Measurements from ENCODE around the gene PAK6.

PAK6 gene

DNA sequence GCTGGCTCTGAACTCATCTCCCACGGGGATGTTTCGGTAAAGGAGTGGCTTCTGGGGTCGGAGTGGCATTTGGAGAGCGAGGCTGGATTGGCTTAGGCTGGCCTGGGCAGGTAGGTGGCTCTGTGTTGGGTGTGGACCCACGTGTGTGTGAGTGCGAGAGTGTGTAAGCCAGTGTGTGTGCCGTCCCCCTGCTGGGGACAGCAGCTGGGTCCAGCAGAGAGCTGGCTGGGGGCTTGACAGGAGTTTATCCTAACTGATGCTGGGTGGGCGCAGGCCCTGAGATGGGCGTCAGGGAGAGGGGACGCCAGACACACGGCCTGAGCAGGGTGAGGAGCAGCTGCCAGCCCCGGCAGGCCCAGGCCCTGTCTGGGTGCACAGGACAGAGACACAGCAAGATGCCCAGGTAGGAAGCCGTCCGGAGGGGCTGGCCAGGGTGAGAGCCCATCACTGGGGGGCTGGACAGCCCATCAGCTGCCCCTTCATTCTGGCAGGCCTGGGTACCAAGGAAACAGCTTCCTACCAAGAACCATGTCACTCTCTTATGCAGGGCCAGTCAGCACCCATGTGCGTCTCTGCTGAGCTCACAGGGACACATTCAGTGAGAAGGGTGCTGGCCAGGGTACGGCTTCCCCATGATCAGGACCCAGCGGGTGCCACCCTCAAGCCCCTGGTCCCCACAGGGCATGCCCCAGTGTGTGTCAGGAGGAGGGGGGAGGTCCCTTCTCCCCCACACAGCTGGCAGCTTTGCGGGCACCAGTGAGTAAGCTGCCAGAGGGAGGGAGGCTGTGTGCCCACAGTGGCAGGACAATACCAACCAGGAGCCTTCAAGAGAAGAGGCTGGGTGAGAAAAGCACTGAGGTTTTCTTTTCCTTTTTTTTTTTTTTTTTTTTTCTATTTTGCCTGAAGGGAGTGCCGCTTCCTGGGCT, 1.1 kb downstream of the PAK6 start:
- TF ChIP-seq, protein P1, sequence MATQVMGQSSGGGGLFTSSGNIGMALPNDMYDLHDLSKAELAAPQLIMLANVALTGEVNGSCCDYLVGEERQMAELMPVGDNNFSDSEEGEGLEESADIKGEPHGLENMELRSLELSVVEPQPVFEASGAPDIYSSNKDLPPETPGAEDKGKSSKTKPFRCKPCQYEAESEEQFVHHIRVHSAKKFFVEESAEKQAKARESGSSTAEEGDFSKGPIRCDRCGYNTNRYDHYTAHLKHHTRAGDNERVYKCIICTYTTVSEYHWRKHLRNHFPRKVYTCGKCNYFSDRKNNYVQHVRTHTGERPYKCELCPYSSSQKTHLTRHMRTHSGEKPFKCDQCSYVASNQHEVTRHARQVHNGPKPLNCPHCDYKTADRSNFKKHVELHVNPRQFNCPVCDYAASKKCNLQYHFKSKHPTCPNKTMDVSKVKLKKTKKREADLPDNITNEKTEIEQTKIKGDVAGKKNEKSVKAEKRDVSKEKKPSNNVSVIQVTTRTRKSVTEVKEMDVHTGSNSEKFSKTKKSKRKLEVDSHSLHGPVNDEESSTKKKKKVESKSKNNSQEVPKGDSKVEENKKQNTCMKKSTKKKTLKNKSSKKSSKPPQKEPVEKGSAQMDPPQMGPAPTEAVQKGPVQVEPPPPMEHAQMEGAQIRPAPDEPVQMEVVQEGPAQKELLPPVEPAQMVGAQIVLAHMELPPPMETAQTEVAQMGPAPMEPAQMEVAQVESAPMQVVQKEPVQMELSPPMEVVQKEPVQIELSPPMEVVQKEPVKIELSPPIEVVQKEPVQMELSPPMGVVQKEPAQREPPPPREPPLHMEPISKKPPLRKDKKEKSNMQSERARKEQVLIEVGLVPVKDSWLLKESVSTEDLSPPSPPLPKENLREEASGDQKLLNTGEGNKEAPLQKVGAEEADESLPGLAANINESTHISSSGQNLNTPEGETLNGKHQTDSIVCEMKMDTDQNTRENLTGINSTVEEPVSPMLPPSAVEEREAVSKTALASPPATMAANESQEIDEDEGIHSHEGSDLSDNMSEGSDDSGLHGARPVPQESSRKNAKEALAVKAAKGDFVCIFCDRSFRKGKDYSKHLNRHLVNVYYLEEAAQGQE (IDR thresholded peaks at IDR 0.05; ENCODE audit: insufficient read depth in 1 of 2, low read depth in 2 of 2, low read length in 2 of 2), result no peak
- TF ChIP-seq TAF1 (IDR thresholded peaks at IDR 0.05; ENCODE audit: borderline replicate concordance, insufficient read depth, low read length) (no peak), POLR2AphosphoS5 (IDR thresholded peaks at IDR 0.05; ENCODE audit: low read depth, low read length) (no peak), SIN3A (IDR thresholded peaks at IDR 0.05; ENCODE audit: borderline replicate concordance, insufficient read depth, low read length) (no peak), FOXP2 (optimal IDR thresholded peaks at IDR 0.05; ENCODE audit: borderline replicate concordance, extremely low read depth, extremely low read length, insufficient read depth) (no peak)

DNA sequence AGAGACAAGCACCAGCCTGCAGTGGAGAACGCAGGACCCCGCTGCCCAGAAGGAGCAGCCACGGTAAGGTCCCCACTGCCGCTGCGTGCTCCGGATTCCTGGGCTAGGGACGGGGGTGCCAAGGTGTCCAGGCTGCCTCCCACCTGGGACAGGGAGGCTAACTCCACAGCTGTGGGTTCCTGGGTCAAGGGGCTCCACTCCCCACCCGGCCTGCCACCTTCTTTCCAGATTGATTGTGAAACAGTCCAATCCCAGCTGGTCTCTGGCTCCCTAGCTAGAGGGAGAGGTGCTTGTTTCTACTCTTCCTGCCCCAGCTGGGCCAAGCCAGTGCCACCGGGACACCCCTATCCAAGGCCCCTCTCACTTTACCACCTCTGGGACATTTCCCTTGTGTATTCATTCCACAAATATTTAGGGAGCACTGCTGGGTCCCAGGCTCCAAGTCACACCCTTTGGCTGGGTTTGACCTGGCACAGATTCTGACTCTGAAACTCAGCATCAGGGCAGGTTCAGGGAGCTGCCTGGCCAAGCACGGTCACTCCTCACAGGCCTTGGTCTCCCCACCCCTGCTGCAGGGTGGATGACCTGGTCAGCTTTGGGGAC, 1.9 kb downstream of the PAK6 start:
- TF ChIP-seq TAF1 (IDR thresholded peaks at IDR 0.05; ENCODE audit: borderline replicate concordance, insufficient read depth, low read length) (no peak), POLR2AphosphoS5 (IDR thresholded peaks at IDR 0.05; ENCODE audit: low read depth, low read length) (no peak), FOXP2 (optimal IDR thresholded peaks at IDR 0.05; ENCODE audit: borderline replicate concordance, extremely low read depth, extremely low read length, insufficient read depth) (no peak), SIN3A (IDR thresholded peaks at IDR 0.05; ENCODE audit: borderline replicate concordance, insufficient read depth, low read length) (no peak)
- TF ChIP-seq, protein P1 (IDR thresholded peaks at IDR 0.05; ENCODE audit: insufficient read depth in 1 of 2, low read depth in 2 of 2, low read length in 2 of 2), result no peak

DNA sequence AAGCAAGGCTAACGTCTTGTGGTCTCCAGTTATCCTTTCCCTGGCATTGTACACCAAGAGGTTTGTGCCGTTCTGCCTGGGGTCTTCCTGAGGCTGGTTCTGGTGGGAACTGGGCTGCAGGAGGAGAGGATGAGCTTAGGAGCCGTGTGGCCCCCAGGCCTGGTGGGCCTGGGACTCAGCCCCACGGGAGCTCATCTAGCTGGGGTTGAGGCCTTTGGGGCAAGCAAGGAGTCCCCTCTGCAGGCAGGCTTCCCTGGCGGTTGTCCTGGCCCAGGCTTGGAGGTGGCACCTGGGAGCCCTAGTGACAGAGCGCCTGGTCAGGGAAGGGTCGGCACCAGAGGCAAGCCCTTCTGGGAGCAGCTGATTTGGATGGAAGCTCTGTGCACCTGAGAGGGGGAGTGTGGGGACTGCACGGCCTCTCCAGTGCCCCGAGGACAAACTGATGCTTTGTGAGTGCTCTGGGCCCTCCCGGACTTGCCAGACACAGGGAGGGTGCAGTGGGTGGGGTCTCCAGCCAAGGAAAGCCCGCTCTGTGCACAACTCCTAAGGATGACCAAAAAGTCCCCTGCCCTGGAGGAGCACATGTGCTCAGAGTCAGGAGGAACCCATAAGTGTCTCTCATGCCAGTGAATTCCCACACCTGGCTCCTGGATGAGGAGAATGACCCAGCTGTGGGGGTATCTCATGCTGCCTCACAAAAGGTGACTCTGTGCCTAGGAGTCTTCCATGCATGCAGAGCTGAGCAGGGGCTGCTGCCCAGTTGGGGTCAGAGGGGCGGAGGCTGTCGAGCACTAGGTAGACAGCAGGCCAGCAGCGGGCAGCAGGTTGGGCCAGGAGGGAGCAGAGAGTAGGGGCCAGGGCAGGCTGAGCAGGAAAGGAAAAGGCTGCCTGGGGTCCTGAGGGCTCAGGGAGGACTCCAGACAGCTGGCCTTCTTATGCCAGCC, 2.7 kb downstream of the PAK6 start:
- no peak for TF ChIP-seq TAF1 (IDR thresholded peaks at IDR 0.05; ENCODE audit: borderline replicate concordance, insufficient read depth, low read length)

DNA sequence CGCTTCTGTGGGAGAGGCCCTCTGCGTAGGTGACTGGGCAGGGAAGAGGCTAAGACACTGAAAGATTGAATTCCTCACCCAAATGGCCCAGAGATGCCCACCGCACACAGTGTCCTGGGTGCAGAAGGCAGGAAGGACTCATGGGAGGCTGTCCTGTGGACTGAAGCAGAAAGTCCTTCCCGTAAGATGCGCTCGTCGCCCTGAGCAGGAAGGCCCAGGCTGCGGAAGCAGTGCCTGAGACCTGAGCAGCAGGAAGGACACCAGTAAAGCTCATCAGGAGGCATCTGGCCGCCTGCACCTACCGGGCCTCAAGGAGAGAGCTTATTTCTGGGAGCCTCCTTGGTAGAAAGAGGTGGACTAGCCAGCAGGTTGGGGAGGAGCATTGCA, 3.3 kb downstream of the PAK6 start:
- TF ChIP-seq SIN3A (IDR thresholded peaks at IDR 0.05; ENCODE audit: borderline replicate concordance, insufficient read depth, low read length) (no peak), POLR2AphosphoS5 (IDR thresholded peaks at IDR 0.05; ENCODE audit: low read depth, low read length) (no peak), FOXP2 (optimal IDR thresholded peaks at IDR 0.05; ENCODE audit: borderline replicate concordance, extremely low read depth, extremely low read length, insufficient read depth) (no peak), TAF1 (IDR thresholded peaks at IDR 0.05; ENCODE audit: borderline replicate concordance, insufficient read depth, low read length) (no peak)
- TF ChIP-seq, protein P1 (IDR thresholded peaks at IDR 0.05; ENCODE audit: insufficient read depth in 1 of 2, low read depth in 2 of 2, low read length in 2 of 2), result no peak

DNA sequence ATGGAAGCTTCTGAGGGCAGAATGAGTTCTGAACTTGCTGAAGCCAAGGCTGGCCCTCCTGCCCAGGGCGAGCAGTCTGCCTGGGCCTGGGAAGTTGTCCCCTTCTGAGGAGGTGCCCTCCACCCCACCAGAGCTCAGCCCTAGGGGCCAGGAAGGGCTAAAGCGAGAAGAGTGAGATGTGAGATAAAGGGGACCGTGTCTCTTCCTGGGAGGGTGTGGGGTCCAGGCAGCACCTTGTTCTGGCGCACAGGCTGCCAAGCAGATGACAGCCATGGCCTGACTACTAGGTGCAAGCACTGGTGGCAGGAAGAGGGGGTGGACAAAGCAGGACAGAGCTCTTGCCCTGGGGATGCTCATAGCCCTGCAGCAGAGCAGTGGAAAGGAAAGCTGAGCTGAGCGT, 3.7 kb downstream of the PAK6 start:
- TF ChIP-seq SIN3A (IDR thresholded peaks at IDR 0.05; ENCODE audit: borderline replicate concordance, insufficient read depth, low read length), result no peak
- TF ChIP-seq FOXP2 (optimal IDR thresholded peaks at IDR 0.05; ENCODE audit: borderline replicate concordance, extremely low read depth, extremely low read length, insufficient read depth), result no peak
- no peak for TF ChIP-seq POLR2AphosphoS5 (IDR thresholded peaks at IDR 0.05; ENCODE audit: low read depth, low read length)
- TF ChIP-seq, protein P1 (IDR thresholded peaks at IDR 0.05; ENCODE audit: insufficient read depth in 1 of 2, low read depth in 2 of 2, low read length in 2 of 2), result no peak
- TF ChIP-seq TAF1 (IDR thresholded peaks at IDR 0.05; ENCODE audit: borderline replicate concordance, insufficient read depth, low read length), result no peak

Measured in PFSK-1 (cell line).